GM23338 (cell line): Measurements from ENCODE around the gene ADCY5. TPM values are rescaled to one million over a fixed set of nuclear protein-coding genes. Genes with fewer than 3 reads are reported as not detected.

Experiments
- ATAC-seq: fragments of 200-7000 bp; cut with Tn5 transposase; 3 replicates; pipeline ENCODE4 v1.9.1; 2020
- DNase-seq: peaks from one replicate; pipeline ENCODE4 v3.0.0-alpha.2; 2015; ENCODE audit warnings: low spot score
- H2AFZ ChIP-seq: fragments of 200-600 bp; sonication (generic); 2 replicates; pipeline ENCODE4 v1.8.0; 2016; ENCODE audit warnings: antibody characterized with exemption, mild to moderate bottlenecking, moderate library complexity
- H3F3A ChIP-seq: fragments of 200-600 bp; sonication (generic); replicated peaks from 2 replicates; pipeline ENCODE4 v1.8.0; 2017; ENCODE audit warnings: antibody characterized with exemption, mixed run types, low read depth
- H3K27ac ChIP-seq: fragments of 200-600 bp; sonication (generic); 2 replicates; pipeline ENCODE4 v1.6.1; 2016; ENCODE audit warnings: low read depth
- H3K27me3 ChIP-seq: fragments of 200-600 bp; sonication (generic); 2 replicates; pipeline ENCODE4 v1.8.0; 2016; ENCODE audit warnings: mild to moderate bottlenecking, mixed run types, moderate library complexity; ENCODE audit not compliant: insufficient read depth
- H3K36me3 ChIP-seq: fragments of 200-600 bp; sonication (generic); 2 replicates; pipeline ENCODE4 v1.8.0; 2016; ENCODE audit warnings: mild to moderate bottlenecking; ENCODE audit not compliant: insufficient read depth
- H3K4me1 ChIP-seq: fragments of 200-600 bp; sonication (generic); 2 replicates; pipeline ENCODE4 v1.8.0; 2016; ENCODE audit warnings: mild to moderate bottlenecking, moderate library complexity; ENCODE audit not compliant: insufficient read depth
- H3K4me2 ChIP-seq: fragments of 200-600 bp; sonication (generic); 2 replicates; pipeline ENCODE4 v1.7.1; 2017; ENCODE audit warnings: mixed run types
- H3K4me3 ChIP-seq: fragments of 200-600 bp; sonication (generic); 2 replicates; pipeline ENCODE4 v1.6.1; 2016; ENCODE audit warnings: mixed run types
- H3K79me2 ChIP-seq: fragments of 200-600 bp; sonication (generic); replicated peaks from 2 replicates; pipeline ENCODE4 v1.8.0; 2017; ENCODE audit warnings: mild to moderate bottlenecking; ENCODE audit not compliant: insufficient read depth
- H3K9me2 ChIP-seq: fragments of 200-600 bp; sonication (generic); 2 replicates; pipeline ENCODE4 v1.8.0; 2017; ENCODE audit not compliant: insufficient read depth
- H4K20me1 ChIP-seq: fragments of 200-600 bp; sonication (generic); replicated peaks from 2 replicates; pipeline ENCODE4 v1.8.0; 2017; ENCODE audit warnings: mild to moderate bottlenecking; ENCODE audit not compliant: insufficient read depth
- H3K27ac Mint-ChIP-seq: 2 replicates; pipeline ENCODE4 v1.8.0; 2020; ENCODE audit warnings: inconsistent platforms, mild to moderate bottlenecking, moderate library complexity, mixed read lengths
- H3K27me3 Mint-ChIP-seq: 3 replicates; pipeline ENCODE4 v1.8.0; 2022; ENCODE audit warnings: low read depth, mild to moderate bottlenecking, moderate library complexity, mixed read lengths, inconsistent platforms; ENCODE audit not compliant: insufficient read depth, poor library complexity
- H3K36me3 Mint-ChIP-seq: 3 replicates; pipeline ENCODE4 v1.8.0; 2021; ENCODE audit warnings: low read depth, mild to moderate bottlenecking, inconsistent platforms, moderate library complexity, mixed read lengths
- H3K4me1 Mint-ChIP-seq: 3 replicates; pipeline ENCODE4 v1.8.0; 2020; ENCODE audit warnings: mild to moderate bottlenecking, inconsistent platforms, mixed read lengths
- H3K4me3 Mint-ChIP-seq: 3 replicates; pipeline ENCODE4 v1.8.0; 2021; ENCODE audit warnings: moderate library complexity, mild to moderate bottlenecking, inconsistent platforms, mixed read lengths
- H3K9me3 Mint-ChIP-seq: 3 replicates; pipeline ENCODE4 v1.8.0; 2020; ENCODE audit warnings: moderate library complexity, mild to moderate bottlenecking, inconsistent platforms, mixed read lengths
- CREB1 ChIP-seq: fragments of 250-450 bp; sonication (Bioruptor Pico); IDR thresholded peaks from 2 replicates; pipeline ENCODE4 v1.5.0; 2020; ENCODE audit warnings: low read depth, mild to moderate bottlenecking, moderate library complexity
- EZH2phosphoT487 ChIP-seq: fragments of 200-600 bp; sonication (generic); IDR thresholded peaks from one replicate; pipeline ENCODE4 v1.8.1; 2018; ENCODE audit warnings: antibody characterized with exemption; ENCODE audit not compliant: unreplicated experiment
- NANOG ChIP-seq: IDR thresholded peaks from 2 replicates; pipeline ENCODE4 v1.6.1; 2016; ENCODE audit warnings: antibody characterized with exemption, borderline replicate concordance
- STAT1 ChIP-seq: IDR thresholded peaks from one replicate; pipeline ENCODE4 v1.6.1; 2016; ENCODE audit warnings: antibody characterized with exemption; ENCODE audit not compliant: unreplicated experiment
- ZNF331 ChIP-seq: fragments of 250-450 bp; sonication (Bioruptor Pico); IDR thresholded peaks from 2 replicates; pipeline ENCODE4 v1.5.0; 2020; ENCODE audit warnings: low read depth, mild to moderate bottlenecking, moderate library complexity
- ZNF462 ChIP-seq: fragments of 250-450 bp; sonication (Bioruptor Pico); IDR thresholded peaks from 2 replicates; pipeline ENCODE4 v1.5.0; 2020; ENCODE audit warnings: mild to moderate bottlenecking, moderate library complexity
- polyA plus RNA-seq: library from polyadenylated mRNA; unstranded; fragments of >200 nt; fragmentation: Nextera tagmentation; extraction: Ambion mirVana; gene quantifications from 2 replicates; pipeline ENCODE4 v1.2.1, GENCODE V29; 2016
- total RNA-seq: library from RNA; depleted of rRNA; stranded (reverse); fragments of >200 nt; shearing (Covaris generic); gene quantifications from 2 replicates; pipeline ENCODE4 v1.2.3, GENCODE V29; 2014
- TF ChIP-seq, protein P1 (sequence below), 2 experiments: fragments of 200-600 bp in 1 of 2; sonication (generic) in 1 of 2; conservative IDR thresholded peaks; 2 replicates each; pipeline versions ENCODE4 v1.5.1 to v1.6.1; 2016 to 2017; ENCODE audit warnings: antibody characterized with exemption in 2 of 2, low read depth in 2 of 2, mild to moderate bottlenecking in 2 of 2, moderate library complexity in 1 of 2
- TF ChIP-seq, protein P2 (sequence below): IDR thresholded peaks from 2 replicates; pipeline ENCODE4 v1.6.1; 2016; ENCODE audit warnings: antibody characterized with exemption

The ADCY5 gene
- total and polyA plus RNA-seq, 2 experiments from 2014 or later = 3.5 to 10.2 TPM

DNA sequence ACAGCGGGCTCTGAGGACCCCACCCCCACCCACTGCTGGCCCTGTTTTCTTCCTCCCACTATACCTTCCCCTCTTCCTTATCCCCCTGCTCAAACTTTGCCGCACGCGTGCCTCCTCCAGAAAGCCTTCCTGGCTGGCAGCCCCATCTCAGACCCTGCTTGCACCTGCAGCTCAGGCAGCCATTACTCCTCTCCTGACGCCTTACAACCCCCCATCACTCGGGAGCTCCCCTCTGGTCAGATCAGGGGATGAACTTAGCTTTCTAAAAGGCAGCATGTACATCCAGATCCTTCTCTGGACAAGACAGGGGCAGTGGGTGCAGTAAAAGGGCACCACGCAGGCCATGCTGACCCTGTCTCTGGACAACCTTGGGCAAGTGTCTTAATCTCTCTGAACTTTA, 152.6 kb downstream of the ADCY5 start:
- Mint-ChIP-seq H3K36me3 (peaks cover 45% of the 10 kb centered on the region), H3K9me3 (no peaks in the 10 kb centered on the region), H3K27me3 (peaks cover 16% of the 10 kb centered on the region), H3K4me1 (no peaks in the 10 kb centered on the region), H3K27ac (no peak overlapping the region), H3K4me3 (no peak overlapping the region)
- ATAC-seq = no peak
- Histone ChIP-seq H3K27me3 (no peaks in the 10 kb centered on the region), H3K9me2 (no peaks in the 10 kb centered on the region), H3K27ac (no peak overlapping the region), H2AFZ (no peak overlapping the region), H3F3A (no peaks in the 10 kb centered on the region), H3K79me2 (no peaks in the 10 kb centered on the region), H3K36me3 (no peaks in the 10 kb centered on the region), H4K20me1 (no peaks in the 10 kb centered on the region), H3K4me3 (no peak overlapping the region), H3K4me2 (no peak overlapping the region), H3K4me1 (no peaks in the 10 kb centered on the region)
- no peak for DNase-seq
- TF ChIP-seq EZH2phosphoT487 = no peak
- TF ChIP-seq, protein P1, sequence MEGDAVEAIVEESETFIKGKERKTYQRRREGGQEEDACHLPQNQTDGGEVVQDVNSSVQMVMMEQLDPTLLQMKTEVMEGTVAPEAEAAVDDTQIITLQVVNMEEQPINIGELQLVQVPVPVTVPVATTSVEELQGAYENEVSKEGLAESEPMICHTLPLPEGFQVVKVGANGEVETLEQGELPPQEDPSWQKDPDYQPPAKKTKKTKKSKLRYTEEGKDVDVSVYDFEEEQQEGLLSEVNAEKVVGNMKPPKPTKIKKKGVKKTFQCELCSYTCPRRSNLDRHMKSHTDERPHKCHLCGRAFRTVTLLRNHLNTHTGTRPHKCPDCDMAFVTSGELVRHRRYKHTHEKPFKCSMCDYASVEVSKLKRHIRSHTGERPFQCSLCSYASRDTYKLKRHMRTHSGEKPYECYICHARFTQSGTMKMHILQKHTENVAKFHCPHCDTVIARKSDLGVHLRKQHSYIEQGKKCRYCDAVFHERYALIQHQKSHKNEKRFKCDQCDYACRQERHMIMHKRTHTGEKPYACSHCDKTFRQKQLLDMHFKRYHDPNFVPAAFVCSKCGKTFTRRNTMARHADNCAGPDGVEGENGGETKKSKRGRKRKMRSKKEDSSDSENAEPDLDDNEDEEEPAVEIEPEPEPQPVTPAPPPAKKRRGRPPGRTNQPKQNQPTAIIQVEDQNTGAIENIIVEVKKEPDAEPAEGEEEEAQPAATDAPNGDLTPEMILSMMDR (conservative IDR thresholded peaks at IDR 0.05; ENCODE audit: low read depth in 2 of 2) = no peak

- Histone ChIP-seq H3K27ac (no peak overlapping the region), H3K4me3 (no peak overlapping the region), H2AFZ (no peak overlapping the region), H3K79me2 (no peaks in the 10 kb centered on the region), H3K9me2 (no peaks in the 10 kb centered on the region), H3K4me2 (no peak overlapping the region), H4K20me1 (no peaks in the 10 kb centered on the region), H3K4me1 (no peaks in the 10 kb centered on the region), H3K36me3 (no peaks in the 10 kb centered on the region), H3F3A (no peaks in the 10 kb centered on the region), H3K27me3 (no peaks in the 10 kb centered on the region)
- DNase-seq (no peak), ATAC-seq (no peak)
- no peak overlapping the region for H3K27ac Mint-ChIP-seq
- TF ChIP-seq, protein P1 (conservative IDR thresholded peaks at IDR 0.05; ENCODE audit: low read depth in 2 of 2) = peak in 1 of 2 experiments; percentile 31; a peak in 2 of 4 replicates
- TF ChIP-seq ZNF462 (CRISPR knock-in tag) = no peak
- no peak for TF ChIP-seq CREB1 (CRISPR knock-in tag)
- TF ChIP-seq STAT1 = no peak
- no peak for TF ChIP-seq NANOG
- TF ChIP-seq, protein P2, sequence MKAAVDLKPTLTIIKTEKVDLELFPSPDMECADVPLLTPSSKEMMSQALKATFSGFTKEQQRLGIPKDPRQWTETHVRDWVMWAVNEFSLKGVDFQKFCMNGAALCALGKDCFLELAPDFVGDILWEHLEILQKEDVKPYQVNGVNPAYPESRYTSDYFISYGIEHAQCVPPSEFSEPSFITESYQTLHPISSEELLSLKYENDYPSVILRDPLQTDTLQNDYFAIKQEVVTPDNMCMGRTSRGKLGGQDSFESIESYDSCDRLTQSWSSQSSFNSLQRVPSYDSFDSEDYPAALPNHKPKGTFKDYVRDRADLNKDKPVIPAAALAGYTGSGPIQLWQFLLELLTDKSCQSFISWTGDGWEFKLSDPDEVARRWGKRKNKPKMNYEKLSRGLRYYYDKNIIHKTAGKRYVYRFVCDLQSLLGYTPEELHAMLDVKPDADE = no peak
- no peak for TF ChIP-seq ZNF331 (CRISPR knock-in tag)
- no peaks in the 10 kb centered on the region; the same call in 2 of the 3 replicates for H3K4me1 Mint-ChIP-seq
- peaks cover 49% of the 10 kb centered on the region for H3K36me3 Mint-ChIP-seq
- no peaks in the 10 kb centered on the region for H3K9me3 Mint-ChIP-seq
- H3K4me3 Mint-ChIP-seq = no peak overlapping the region
- peaks cover 16% of the 10 kb centered on the region for H3K27me3 Mint-ChIP-seq
Observed at GRCh38 chr3:123295901-123296250, 153.0 kb downstream of the ADCY5 start.
